IMR-90 (cell line): Measurements from ENCODE around the gene RPL10A.

Source experiments
- BHLHE40 ChIP-seq: fragments of 150-350 bp; IDR thresholded peaks from 2 replicates; pipeline ENCODE4 v1.6.1; 2016; ENCODE audit warnings: mild to moderate bottlenecking, low read depth, low read length
- CEBPB ChIP-seq: IDR thresholded peaks from 2 replicates; pipeline ENCODE4 v1.6.1; 2012; ENCODE audit warnings: low read depth, low read length, improper control_type of control experiment
- POLR2A ChIP-seq: IDR thresholded peaks from 2 replicates; pipeline ENCODE4 v1.6.1; 2012; ENCODE audit warnings: mild to moderate bottlenecking, low read depth, low read length
- RAD21 ChIP-seq: IDR thresholded peaks from 2 replicates; pipeline ENCODE4 v1.6.1; 2012; ENCODE audit warnings: low read length, improper control_type of control experiment
- RCOR1 ChIP-seq: IDR thresholded peaks from 2 replicates; pipeline ENCODE4 v1.6.1; 2012; ENCODE audit warnings: mild to moderate bottlenecking, low read length, improper control_type of control experiment; ENCODE audit not compliant: insufficient replicate concordance
- RFX5 ChIP-seq: IDR thresholded peaks from 2 replicates; pipeline ENCODE4 v1.8.0; 2012; ENCODE audit warnings: low read depth, mild to moderate bottlenecking, low read length, moderate library complexity
- SMC3 ChIP-seq: fragments of 150-350 bp; IDR thresholded peaks from 2 replicates; pipeline ENCODE4 v1.6.1; 2016; ENCODE audit warnings: low read depth, mild to moderate bottlenecking, antibody characterized with exemption, low read length, moderate library complexity
- TF ChIP-seq, protein P1 (sequence below): conservative IDR thresholded peaks from 2 replicates; pipeline ENCODE4 v1.5.1; 2012; ENCODE audit warnings: mild to moderate bottlenecking, low read depth, low read length, improper control_type of control experiment

DNA sequence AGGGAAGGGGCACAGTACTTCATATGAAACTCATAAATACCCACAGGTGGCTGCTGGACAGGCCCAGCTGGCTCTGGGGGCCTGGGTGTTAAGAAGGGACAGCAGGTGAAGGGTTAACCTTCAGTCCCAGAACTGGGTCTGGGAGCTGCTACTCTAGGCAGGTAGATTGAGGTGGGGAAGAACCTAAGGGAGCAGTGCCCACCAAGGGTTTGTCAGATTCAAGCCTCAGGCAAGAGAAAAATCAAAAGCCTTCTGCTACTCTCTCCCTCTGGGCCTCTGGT, 5.6 kb downstream of the RPL10A start:
- TF ChIP-seq, protein P1, sequence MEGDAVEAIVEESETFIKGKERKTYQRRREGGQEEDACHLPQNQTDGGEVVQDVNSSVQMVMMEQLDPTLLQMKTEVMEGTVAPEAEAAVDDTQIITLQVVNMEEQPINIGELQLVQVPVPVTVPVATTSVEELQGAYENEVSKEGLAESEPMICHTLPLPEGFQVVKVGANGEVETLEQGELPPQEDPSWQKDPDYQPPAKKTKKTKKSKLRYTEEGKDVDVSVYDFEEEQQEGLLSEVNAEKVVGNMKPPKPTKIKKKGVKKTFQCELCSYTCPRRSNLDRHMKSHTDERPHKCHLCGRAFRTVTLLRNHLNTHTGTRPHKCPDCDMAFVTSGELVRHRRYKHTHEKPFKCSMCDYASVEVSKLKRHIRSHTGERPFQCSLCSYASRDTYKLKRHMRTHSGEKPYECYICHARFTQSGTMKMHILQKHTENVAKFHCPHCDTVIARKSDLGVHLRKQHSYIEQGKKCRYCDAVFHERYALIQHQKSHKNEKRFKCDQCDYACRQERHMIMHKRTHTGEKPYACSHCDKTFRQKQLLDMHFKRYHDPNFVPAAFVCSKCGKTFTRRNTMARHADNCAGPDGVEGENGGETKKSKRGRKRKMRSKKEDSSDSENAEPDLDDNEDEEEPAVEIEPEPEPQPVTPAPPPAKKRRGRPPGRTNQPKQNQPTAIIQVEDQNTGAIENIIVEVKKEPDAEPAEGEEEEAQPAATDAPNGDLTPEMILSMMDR: no peak
- TF ChIP-seq POLR2A: no peak
- TF ChIP-seq RAD21: no peak
- TF ChIP-seq CEBPB: no peak
- no peak for TF ChIP-seq RCOR1
- TF ChIP-seq BHLHE40: no peak
- no peak for TF ChIP-seq RFX5
- no peak for TF ChIP-seq SMC3
